ENCODE measurements around the gene UST. TPM values are rescaled to one million over a fixed set of nuclear protein-coding genes. Genes with fewer than 3 reads are reported as not detected.

UST gene
- total RNA-seq, 1 donor from 2014 or later: under 0.01 TPM

DNA sequence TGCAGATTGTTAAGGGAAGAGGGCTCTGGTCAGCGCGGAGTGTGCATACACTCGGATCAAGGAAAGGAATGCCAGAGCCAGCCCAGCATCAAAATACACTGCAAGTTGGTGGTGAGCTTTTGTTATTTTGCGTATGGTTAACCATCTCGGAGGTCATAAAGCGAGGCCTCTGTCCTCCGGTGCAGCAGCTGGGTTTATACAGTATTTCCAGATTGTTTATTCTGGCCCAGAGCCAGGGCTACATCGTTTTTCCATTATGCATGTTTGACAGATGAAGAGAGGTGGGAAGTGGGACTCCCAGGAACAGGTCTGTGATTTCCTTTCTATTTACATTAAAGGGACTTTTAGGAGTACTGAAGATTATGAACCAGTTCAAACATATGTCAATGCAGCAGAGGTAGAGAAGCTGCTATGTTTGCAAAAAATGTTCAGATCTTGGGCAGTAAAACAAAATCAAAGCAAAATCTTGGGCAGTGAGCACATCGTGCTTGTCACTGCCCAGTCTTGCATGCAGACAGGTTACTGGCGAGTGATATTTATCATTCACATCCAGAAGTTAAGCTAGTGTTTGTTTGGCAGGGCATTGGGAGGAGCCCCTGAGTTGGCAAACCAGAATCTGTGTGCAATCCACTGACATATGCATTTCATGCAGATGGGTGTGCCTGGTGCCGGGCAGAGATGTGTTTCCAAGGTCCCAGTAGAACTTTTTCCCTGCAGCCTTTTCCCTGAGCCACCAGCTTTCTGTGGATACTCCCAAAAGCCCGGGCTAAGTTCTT is 314.3 kb downstream of the UST start:
- peak; percentile 52 to 79 for DNase-seq (ENCODE audit: low read depth in 2 of 2)

DNA sequence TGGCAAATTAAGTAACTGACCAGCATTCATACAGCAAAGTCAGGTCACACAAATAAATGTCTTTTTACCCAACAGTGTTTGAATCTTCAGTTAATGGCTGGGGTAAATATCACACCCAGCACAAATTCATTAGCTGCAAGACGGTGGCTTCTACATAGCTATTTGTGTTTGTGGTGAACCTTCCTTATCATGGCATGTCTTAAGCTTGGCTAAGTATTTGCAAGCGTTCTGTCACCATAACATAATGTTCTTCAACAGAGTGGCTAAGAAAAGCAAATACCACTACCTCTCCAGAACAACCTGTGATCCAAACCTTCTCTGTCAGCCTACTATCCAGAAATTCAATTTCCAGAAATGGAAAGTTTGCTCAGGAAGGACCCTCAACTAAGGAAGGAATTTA is 315.1 kb downstream of the UST start:
- no peak for DNase-seq (ENCODE audit: low read depth in 2 of 2)

DNA sequence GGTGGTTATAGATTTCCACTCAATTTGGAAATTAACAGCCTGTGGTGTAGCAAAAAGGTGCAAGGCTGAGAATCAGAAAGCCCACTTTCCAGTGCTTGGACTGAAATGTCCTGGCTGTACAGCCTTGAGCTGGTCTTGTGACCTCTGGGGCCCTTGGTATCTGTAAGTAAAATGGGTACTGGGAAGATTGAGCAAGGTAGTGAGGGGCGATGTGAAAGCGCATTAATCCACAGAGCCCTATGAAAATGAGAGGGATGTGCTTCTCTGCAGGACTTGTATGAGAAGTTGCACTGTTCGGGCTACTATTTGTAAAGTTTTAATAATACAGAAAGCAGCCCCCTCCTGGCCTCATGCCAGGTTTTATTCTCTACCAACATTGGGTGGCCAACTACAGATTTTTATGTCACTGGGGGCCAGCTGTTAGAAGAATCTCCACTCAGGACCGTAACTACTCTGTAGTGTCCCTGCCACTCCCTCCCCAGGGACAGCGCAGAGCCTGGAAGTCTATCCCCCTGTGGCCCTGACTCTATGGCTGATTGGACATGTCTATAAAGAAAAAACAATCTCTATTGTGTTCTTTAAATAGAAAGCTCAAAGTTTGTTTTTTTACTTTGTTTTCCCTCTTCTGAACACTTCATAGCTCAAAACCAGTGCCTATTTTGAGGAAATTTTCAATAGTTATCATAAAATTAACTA is 316.0 kb downstream of the UST start:
- no peak for DNase-seq (ENCODE audit: low read depth in 2 of 2)

DNA sequence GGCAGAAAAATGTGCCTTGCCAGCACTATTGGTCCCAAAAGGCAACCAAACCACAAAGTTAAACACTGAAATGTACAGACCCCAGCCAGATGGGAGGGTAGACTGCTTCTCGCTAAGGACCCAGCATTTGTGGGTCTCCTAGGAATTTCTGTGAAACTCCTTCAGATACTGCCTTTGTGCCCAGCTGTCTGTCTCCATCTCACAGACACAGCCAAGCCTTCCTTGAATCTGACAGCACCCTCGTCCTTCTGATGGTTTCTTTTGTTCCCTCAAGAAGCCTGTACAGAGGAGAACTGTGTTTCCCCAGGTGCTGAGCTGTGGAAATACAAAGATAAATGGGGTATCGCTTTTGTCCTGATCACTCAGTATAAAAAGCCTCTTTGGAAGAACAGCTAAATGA is 316.6 kb downstream of the UST start:
- no peak for DNase-seq (ENCODE audit: low read depth in 2 of 2)

DNA sequence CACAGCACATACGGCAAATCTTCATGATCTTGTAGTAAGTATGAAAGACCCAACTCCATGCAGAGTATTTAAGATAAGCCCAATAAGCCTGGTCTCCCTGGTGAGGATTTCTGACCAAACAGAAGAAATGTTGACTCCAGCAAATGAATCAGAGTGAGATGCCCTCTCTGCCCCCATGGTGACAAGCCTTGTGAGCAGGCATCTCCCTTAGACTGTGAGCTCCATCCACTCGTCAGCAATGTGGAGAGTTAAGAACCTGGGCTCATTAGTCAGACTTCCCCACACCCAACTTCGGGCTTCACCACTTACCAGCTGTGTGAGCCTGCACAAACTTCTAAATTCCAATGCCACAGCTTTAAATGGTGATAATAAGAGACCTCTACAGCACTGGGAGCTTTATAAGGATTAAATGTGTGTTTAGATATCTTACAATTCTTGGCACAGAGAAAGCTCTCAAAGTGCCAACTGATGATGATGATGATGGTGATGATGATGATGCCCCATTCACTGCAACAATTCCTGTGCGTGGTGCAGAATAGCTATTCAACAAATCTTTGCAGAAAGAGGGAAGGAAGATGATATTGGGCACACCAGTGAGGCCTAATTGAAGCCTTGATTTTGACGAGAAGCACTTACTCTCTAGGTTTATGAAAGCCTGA is 317.3 kb downstream of the UST start:
- no peak for DNase-seq (ENCODE audit: low read depth in 2 of 2)

DNA sequence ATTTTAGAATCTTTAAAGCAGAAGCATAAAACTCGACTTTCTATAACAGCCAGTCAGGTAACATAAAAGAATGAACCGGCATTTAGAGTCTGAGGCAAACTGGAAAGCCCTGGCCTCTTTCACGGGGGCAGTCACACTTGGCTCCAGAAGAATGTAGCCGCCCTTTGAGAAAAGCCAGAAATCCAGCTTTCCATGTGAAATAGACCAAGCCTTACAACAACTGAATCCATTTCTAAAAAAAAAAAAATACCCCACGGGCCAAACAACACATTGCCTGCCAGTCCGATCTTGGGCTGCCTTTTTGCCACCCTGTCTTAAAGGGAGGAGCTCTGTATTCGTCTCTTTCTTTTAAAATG is 317.8 kb downstream of the UST start:
- no peak for DNase-seq (ENCODE audit: low read depth in 2 of 2)

DNA sequence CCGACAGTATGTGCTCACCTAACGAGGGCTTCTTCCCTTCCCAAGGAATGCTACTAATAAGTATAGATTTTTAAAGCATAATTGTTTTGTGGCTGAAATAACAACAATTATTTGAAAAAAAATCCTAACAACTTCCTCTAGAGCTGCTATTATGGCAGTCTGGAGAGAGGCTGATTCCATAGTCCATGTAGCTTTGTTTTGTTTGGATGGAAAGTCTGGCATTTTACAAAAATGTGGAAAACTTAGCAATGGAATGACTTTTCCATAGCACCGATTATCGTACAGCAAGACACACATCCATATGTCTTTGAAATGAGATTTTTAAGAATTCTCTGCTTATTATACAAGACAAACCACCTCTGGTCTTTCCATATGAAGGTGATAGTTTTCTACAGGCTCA is 318.3 kb downstream of the UST start:
- DNase-seq (ENCODE audit: low read depth in 2 of 2): peak in 1 of 2 donors; percentile 29

DNA sequence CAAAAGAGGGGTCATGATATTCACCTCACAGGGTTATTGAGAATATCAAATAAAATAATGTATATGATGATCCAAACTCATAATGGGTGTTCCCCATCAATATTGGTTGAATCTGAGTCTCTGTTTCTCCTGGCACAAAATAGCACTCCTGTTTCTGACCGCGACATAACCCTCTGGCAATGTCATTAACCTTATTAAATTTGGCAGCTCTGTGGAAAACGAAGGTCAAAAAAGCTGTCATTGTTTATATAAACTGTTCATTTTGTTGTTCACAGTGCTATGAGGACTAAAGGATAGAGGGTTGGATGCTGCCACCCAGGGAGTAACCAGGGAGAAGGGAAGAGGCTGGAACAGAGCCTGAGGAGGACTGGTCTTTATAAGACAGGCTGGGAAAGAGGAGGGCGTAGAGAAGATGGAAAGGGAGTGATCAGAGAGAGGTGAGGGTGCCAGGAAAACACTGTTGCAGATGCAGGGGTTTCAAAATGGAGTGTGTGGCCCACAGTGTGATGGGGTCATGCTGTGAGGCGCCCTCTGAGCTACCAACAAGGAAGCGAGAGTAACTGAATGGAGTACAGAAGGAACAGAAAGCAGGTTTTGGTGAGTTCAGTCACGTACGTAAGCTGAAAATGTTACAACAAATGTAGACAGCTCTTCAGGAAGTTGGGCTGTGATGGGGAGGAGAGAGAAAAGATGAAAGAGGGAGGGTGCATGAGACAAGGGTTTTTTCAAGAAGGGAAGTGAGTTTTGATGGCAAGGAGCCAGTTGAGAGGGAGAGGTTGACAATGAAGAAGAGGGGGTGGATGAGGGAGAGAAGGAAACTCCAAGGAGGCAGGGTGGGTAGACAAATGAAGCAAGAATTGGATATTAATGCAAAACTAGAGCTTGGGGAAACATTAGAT is 319.1 kb downstream of the UST start:
- no peak for DNase-seq (ENCODE audit: low read depth in 2 of 2)

DNA sequence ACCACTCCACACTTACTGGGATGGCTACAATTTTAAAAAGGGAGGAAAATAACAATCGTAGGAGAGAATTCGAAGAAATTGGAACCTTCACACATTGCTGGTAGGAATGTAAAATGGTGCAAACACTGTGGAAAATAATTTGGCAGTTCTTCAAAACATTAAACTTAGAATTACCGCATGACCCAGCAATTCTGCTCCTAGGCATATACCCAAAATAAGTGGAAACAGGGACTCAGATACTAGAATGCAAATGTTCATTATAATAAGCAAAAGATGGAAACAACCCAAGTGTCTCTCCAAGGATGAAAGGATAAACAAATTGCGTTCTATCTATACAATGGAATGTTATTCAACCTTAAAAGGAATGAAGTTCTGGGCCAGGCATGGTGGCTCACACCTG is 325.2 kb downstream of the UST start:
- DNase-seq (ENCODE audit: low read depth in 2 of 2): no peak

DNA sequence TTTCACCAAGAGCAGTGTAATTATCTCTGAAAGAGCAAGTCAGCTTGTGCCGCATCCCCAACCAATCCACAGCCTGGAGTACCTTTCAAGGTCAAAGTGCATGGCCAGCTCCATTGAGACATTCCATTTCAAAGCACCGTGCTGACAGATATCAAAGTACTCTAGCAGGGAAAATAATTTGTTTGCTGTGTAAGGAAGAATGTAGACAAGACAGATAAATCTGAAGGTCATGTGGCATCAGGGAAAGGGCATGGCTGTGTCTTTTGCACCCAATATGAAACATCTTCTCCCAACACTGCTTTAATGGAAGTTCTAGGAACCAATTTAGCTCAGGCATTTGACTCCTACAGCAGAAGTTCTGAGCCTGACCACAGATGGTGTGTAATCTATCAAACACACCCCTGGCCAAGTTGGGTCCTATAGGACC is 328.0 kb downstream of the UST start:
- no peak for DNase-seq (ENCODE audit: low read depth in 2 of 2)

DNA sequence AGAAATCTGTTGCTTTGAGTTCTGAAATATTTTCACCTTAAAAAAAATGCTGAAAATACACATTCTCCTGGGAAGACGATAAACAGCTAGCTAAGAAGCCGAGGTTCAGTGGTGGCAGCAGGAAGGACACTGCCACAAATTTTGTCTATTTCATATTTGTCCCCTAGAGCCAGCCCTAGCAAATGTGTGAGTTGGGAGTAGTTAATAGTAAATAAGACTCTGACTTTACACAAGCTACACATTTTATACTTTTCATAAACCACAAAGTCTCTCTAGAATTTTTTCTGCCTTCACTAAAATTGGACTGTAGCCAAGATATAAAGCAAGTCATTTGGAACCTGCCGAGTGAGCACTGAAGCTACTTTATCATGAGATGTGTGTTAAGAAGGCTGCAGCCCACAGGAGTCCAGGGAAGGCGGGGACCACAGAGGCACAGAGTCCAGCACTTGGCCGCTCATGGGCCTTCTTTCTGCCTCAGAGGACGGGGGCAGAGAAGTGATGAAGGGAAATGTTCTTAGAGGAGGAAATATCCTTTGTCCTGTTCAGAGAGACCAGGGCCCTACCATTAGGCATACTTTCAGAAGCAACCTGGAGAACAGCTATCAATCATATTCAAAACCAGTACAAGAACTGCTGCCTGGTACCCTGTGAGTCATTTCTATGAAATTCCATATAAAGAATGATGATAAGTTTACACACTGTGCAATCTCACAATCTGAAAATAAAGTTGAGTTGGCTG is 329.0 kb downstream of the UST start:
- DNase-seq (ENCODE audit: low read depth in 2 of 2): no peak

DNA sequence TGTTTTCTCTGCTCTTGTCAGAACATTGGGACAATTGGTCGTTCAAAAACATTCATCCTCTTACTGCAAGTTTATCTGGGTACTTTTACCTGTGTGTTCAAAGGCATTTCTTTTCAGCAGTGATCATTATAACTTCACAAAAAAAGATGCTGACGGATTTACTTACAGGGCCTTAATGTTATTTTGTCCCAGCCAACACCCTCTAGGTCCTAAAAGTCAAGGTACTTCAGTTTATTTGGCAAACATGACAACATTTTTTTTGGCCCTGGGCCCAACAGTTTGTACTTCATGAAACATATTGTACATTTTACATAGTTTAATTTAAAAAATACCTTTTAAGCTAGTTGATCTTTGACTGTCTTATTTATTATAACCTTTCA is 329.5 kb downstream of the UST start:
- no peak for DNase-seq (ENCODE audit: low read depth in 2 of 2)

DNA sequence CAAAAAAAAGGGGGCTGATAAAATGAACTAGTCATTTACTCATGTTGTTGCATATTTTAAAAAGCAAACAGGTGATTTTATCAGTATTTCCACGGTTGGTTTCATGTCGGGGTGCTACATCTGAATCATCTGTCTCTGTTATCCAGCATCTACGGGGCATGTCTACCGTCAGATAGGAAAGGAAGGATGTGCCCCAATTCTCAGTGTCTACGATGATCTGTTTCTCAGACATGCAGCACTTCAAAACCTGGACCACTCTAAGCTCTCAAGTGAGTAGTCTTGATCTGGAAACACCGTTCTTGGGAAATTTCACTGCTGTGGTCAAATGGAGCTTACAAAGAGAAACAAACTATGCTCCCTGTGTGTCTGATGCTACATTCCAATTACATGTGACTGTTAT is 330.4 kb downstream of the UST start:
- DNase-seq (ENCODE audit: low read depth in 2 of 2): no peak

DNA sequence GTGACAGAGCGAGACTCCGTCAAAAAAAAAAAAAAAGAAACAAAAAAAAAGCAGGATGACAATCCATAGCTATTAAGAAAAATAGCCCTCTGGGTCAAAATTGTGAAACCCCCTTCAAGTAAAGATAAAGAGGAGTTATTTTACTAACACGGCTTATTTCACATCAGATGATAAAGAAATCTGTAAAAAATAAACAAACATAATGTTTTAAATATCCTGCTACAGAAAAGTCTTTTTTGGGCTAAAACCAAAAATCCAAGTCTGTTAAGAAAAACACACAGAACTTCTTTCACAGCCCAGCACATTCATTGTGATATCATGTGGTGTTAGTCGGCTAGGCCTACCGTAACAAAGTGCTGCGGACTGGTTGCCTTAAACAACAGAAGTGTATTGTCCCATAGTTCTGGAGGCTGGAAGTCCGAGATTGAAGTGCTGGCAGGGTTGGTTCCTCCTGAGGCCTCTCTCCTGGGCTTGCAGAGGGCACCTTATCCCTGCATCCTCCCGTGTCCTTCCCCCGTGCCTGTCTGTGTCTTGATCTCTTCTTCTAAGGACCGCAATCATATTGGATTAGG is 331.5 kb downstream of the UST start:
- no peak for DNase-seq (ENCODE audit: low read depth in 2 of 2)

DNA sequence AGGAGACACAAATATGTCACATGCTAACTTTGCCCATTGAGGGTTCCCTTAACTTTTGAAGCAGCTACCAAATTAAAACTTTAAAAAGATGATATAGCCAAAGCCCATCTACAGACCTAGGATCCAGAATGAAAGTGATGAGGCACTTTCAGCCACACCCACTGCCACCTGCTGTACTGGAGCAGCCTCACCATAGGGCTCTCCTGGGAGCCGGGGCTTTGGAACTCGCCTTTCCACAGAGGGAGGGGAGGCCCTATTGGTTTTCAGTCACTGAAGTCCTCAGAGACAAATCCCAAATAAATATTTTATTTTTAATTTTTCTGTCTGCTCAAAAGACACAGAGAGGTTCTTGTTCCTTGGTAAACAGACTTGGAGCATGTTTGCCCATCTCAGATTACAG is 332.6 kb downstream of the UST start:
- DNase-seq (ENCODE audit: low read depth in 2 of 2): no peak

DNA sequence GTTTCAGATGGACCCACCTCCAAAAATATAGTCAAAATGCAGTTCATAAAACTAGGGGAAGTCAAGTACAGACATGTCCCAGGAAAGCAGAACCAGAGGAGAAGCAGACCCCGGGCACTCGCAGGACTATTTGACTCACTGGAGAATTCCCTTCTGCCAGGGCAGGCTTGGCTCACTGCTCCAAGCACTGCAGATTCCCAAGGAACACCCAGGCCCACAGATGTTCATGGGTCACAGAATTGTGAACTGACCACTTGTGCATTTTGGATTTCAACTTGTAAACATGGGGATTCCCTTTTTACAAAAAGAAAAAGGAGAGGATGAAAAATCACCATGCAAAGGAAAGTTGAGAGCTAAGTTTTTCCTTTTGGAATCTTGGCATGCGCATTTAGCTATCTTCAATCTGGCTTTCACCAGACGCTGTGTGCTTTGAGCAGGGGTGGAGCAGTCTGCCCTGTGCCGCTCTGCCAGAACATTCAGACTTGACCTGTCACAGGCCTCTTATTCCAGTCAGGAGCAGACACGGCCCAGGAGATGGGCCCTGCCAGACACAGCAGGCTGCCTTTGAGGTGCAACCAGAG is 333.2 kb downstream of the UST start:
- no peak for DNase-seq (ENCODE audit: low read depth in 2 of 2)

DNA sequence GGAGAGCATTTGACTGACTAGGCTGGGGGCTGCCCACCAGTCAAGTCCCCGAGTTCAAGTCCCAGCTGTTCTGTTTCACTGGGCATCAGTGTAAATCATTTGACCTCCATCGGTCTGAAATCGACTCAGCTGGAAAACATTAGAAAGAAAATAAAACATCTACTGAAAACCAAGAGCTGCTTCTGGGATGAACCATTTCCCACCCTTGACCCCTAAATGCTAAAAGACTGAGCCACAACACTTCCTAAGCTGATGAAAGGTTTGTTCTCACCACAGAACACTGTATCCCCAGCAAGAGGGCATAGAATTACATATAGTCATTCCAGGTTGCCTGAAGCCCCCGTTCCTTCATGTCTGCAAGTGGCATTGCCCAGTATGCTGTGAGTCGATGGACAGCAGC is 333.7 kb downstream of the UST start:
- DNase-seq (ENCODE audit: low read depth in 2 of 2): no peak

DNA sequence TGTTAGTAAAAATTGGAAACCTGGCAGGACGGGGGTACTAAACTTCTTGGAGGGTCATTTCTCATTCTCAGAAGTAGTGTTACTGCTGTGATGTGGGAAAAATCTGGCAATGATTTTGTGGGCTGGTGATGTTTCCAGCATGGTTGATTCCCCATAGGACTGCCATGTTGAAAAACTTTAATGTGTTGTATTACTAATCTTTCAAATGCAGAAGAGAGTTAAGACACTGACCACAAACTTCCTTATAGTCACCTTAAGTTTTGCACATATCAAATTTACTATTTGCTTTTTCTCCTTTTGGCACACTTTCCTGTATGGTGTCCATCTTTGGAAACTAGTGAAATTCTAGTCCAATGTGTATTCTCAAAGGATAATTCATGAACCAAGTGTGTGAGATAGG is 334.5 kb downstream of the UST start:
- no peak for DNase-seq (ENCODE audit: low read depth in 2 of 2)

DNA sequence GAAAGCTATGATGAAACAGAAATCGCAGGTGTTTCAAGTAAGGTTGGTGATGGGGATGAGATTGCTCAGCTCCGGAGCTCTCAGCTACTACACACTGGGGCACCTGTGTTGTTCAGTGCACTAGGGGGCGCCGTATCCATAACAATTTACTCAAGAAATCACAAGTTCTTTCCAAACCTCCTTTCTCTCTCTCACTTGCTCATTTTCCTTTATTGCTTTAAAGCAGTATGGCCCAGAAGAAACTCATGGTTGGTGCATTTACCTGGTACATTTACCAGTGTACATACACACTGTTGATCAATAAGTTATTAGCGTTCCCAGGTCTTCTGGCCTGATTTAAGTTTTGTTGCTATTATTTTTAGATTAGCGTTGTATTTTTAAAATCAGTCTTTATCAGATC is 335.5 kb downstream of the UST start:
- DNase-seq (ENCODE audit: low read depth in 2 of 2): peak; percentile 39 to 73

DNA sequence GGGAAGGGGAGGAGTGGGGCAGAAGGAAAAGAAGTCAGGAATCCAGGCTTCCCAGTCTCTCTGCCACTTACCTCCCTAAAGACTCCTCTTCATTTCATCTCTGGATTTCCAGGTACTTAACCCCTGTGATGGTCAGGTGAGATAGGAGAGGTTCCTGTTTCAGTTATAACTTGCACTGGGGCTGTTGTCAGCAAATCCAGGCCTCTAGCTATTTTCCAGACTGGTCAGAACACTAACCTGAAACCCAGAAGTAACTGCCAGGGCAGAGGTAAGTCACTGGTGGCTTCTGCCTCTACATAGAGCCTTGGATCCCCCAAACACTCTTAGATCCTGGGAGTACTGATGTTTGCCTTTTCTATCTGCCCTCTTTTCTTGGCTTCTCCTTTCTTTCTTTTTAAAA is 337.2 kb downstream of the UST start:
- no peak for DNase-seq (ENCODE audit: low read depth in 2 of 2)
